PC-9 (cell line): ENCODE data around the gene ZMYND10.

ENCODE experiments used
- CTCF ChIP-seq: fragments of 200-600 bp; sonication (generic); conservative IDR thresholded peaks from 2 replicates; pipeline ENCODE4 v1.6.1; 2017; ENCODE audit warnings: mixed run types, antibody characterized with exemption, mild to moderate bottlenecking, moderate library complexity
- EZH2 ChIP-seq: fragments of 200-600 bp; sonication (generic); IDR thresholded peaks from 2 replicates; pipeline ENCODE4 v1.8.0; 2017; ENCODE audit warnings: antibody characterized with exemption, low read depth

GRCh38 chr3:50392101-50392715 is 46.7 kb upstream of the ZMYND10 start:
- TF ChIP-seq CTCF (no peak), EZH2 (no peak)
